WTC11 (cell line): ENCODE data around the gene PDYN. TPM values are rescaled to one million over a fixed set of nuclear protein-coding genes. Genes with fewer than 3 reads are reported as not detected.

Experiments used
- ATAC-seq: fragments of 200-7000 bp; cut with Tn5 transposase; 2 replicates; pipeline ENCODE4 v1.10.0; 2021; ENCODE audit warnings: mild to moderate bottlenecking, moderate library complexity
- CTCF ChIA-PET: fragments of 300-600 bp; sonication (Branson Sonifier 250); formaldehyde crosslinking; loops from one replicate; lab custom pipeline; 2021; ENCODE audit warnings: antibody characterized with exemption; lab: Charles Lee
- POLR2A ChIA-PET: fragments of 350-600 bp; sonication (Branson Sonifier 250); formaldehyde crosslinking; loops from one replicate; lab custom pipeline; 2021; ENCODE audit warnings: antibody characterized with exemption; lab: Charles Lee
- DNase-seq: peaks from one replicate; pipeline ENCODE4 v3.0.0; 2021; ENCODE audit warnings: low spot score
- H3K27ac Mint-ChIP-seq: 2 replicates; pipeline ENCODE4 v1.8.0; 2021; ENCODE audit warnings: mixed read lengths
- H3K27me3 Mint-ChIP-seq: 2 replicates; pipeline ENCODE4 v1.8.0; 2021; ENCODE audit warnings: low read depth, mild to moderate bottlenecking, moderate library complexity, mixed read lengths
- H3K36me3 Mint-ChIP-seq: 2 replicates; pipeline ENCODE4 v1.8.0; 2021; ENCODE audit warnings: mixed read lengths
- H3K4me1 Mint-ChIP-seq: 2 replicates; pipeline ENCODE4 v1.8.0; 2022; ENCODE audit warnings: mixed read lengths
- H3K4me3 Mint-ChIP-seq: 2 replicates; pipeline ENCODE4 v1.8.0; 2021; ENCODE audit warnings: mild to moderate bottlenecking, moderate library complexity, mixed read lengths
- H3K9me3 Mint-ChIP-seq: 2 replicates; pipeline ENCODE4 v1.8.0; 2021; ENCODE audit warnings: mixed read lengths
- ARID4B ChIP-seq: sonication (generic); formaldehyde crosslinking; IDR thresholded peaks from 2 replicates; pipeline ENCODE4 v1.8.0; 2023; ENCODE audit warnings: missing genetic modification reagents, mild to moderate bottlenecking, borderline replicate concordance
- ATF2 ChIP-seq: sonication (generic); formaldehyde crosslinking; IDR thresholded peaks from 2 replicates; pipeline ENCODE4 v1.8.1; 2022; ENCODE audit warnings: low read depth, missing genetic modification reagents, borderline replicate concordance
- CDX4 ChIP-seq: fragments of 250-450 bp; sonication (Bioruptor Pico); IDR thresholded peaks from 2 replicates; pipeline ENCODE4 v1.9.0; 2021; ENCODE audit warnings: moderate library complexity, mild to moderate bottlenecking, inconsistent platforms, borderline replicate concordance
- EMX1 ChIP-seq: fragments of 250-450 bp; sonication (Bioruptor Pico); IDR thresholded peaks from 2 replicates; pipeline ENCODE4 v1.8.0; 2021; ENCODE audit warnings: mild to moderate bottlenecking
- ESRRA ChIP-seq: sonication (generic); formaldehyde crosslinking; IDR thresholded peaks from 2 replicates; pipeline ENCODE4 v1.8.1; 2022; ENCODE audit warnings: mild to moderate bottlenecking, missing genetic modification reagents, borderline replicate concordance
- ETV6 ChIP-seq: sonication (generic); formaldehyde crosslinking; IDR thresholded peaks from 2 replicates; pipeline ENCODE4 v1.8.1; 2022; ENCODE audit warnings: mild to moderate bottlenecking, missing genetic modification reagents
- MXD4 ChIP-seq: fragments of 250-450 bp; sonication (Bioruptor Pico); IDR thresholded peaks from 2 replicates; pipeline ENCODE4 v1.8.0; 2021; ENCODE audit warnings: mild to moderate bottlenecking, moderate library complexity, borderline replicate concordance
- NFATC4 ChIP-seq: fragments of 250-450 bp; sonication (Bioruptor Pico); IDR thresholded peaks from 2 replicates; pipeline ENCODE4 v1.9.0; 2021; ENCODE audit warnings: mild to moderate bottlenecking
- NFYB ChIP-seq: sonication (generic); formaldehyde crosslinking; conservative IDR thresholded peaks from 2 replicates; pipeline ENCODE4 v1.8.0; 2022; ENCODE audit warnings: low read depth, missing genetic modification reagents
- PRRX2 ChIP-seq: fragments of 250-450 bp; sonication (Bioruptor Pico); IDR thresholded peaks from 2 replicates; pipeline ENCODE4 v1.8.0; 2021; ENCODE audit warnings: mild to moderate bottlenecking
- RELA ChIP-seq: sonication (generic); formaldehyde crosslinking; IDR thresholded peaks from 2 replicates; pipeline ENCODE4 v1.8.1; 2022; ENCODE audit warnings: missing genetic modification reagents, mild to moderate bottlenecking, borderline replicate concordance
- RORB ChIP-seq: fragments of 250-450 bp; sonication (Bioruptor Pico); IDR thresholded peaks from 2 replicates; pipeline ENCODE4 v1.9.0; 2021; ENCODE audit warnings: mild to moderate bottlenecking
- SOX15 ChIP-seq: fragments of 250-450 bp; sonication (Bioruptor Pico); IDR thresholded peaks from 2 replicates; pipeline ENCODE4 v1.9.0; 2021; ENCODE audit warnings: mild to moderate bottlenecking
- TEAD1 ChIP-seq: sonication (generic); formaldehyde crosslinking; IDR thresholded peaks from 2 replicates; pipeline ENCODE4 v1.8.0; 2022; ENCODE audit warnings: mild to moderate bottlenecking, missing genetic modification reagents
- ZNF263 ChIP-seq: sonication (generic); formaldehyde crosslinking; IDR thresholded peaks from 2 replicates; pipeline ENCODE4 v1.8.1; 2022; ENCODE audit warnings: low read depth, mild to moderate bottlenecking, moderate library complexity, missing genetic modification reagents
- ZNF396 ChIP-seq: fragments of 250-450 bp; sonication (Bioruptor Pico); IDR thresholded peaks from 2 replicates; pipeline ENCODE4 v1.8.0; 2021; ENCODE audit warnings: mild to moderate bottlenecking, moderate library complexity, borderline replicate concordance
- ZNF423 ChIP-seq: fragments of 250-450 bp; sonication (Bioruptor Pico); IDR thresholded peaks from 2 replicates; pipeline ENCODE4 v2.1.2; 2022; ENCODE audit warnings: mild to moderate bottlenecking, moderate library complexity
- ZNF532 ChIP-seq: fragments of 250-450 bp; sonication (Bioruptor Pico); IDR thresholded peaks from 2 replicates; pipeline ENCODE4 v1.9.0; 2021; ENCODE audit warnings: mild to moderate bottlenecking, borderline replicate concordance
- total RNA-seq: library from RNA; stranded (reverse); gene quantifications from 3 replicates; pipeline ENCODE4 v1.2.3, GENCODE V29; 2021
- TF ChIP-seq, protein P1 (sequence below): sonication (generic); formaldehyde crosslinking; IDR thresholded peaks from 2 replicates; pipeline ENCODE4 v1.8.0; 2023; ENCODE audit warnings: missing genetic modification reagents
- TF ChIP-seq, protein P2 (sequence below): sonication (generic); formaldehyde crosslinking; IDR thresholded peaks from 2 replicates; pipeline ENCODE4 v1.8.1; 2023; ENCODE audit warnings: mild to moderate bottlenecking, missing genetic modification reagents

The PDYN gene
- total RNA-seq, 1 experiment from 2014 or later, result 0.28 TPM

- TF ChIP-seq NFYB, result no peak
- TF ChIP-seq EMX1 (CRISPR knock-in tag), result no peak
- no peak for TF ChIP-seq PRRX2 (CRISPR knock-in tag)
- TF ChIP-seq MXD4 (CRISPR knock-in tag), result no peak
- no peak for TF ChIP-seq TEAD1 (CRISPR knock-in tag)
- TF ChIP-seq CDX4 (CRISPR knock-in tag), result no peak
- no peak for TF ChIP-seq ESRRA (CRISPR knock-in tag)
- Mint-ChIP-seq H3K4me1 (peaks cover 36% of the 10 kb centered on the region), H3K4me3 (no peak overlapping the region), H3K36me3 (no peaks in the 10 kb centered on the region), H3K9me3 (no peaks in the 10 kb centered on the region), H3K27ac (no peak overlapping the region), H3K27me3 (peaks cover 5% of the 10 kb centered on the region)
- DNase-seq (no peak), ATAC-seq (no peak)
- ChIA-PET POLR2A (no interaction called here), CTCF (interaction anchor here (3.1 kb wide), 1 partner anchor 12 kb away, joined by 13 read pairs; no protein-coding TSS in a partner anchor)
Observed at GRCh38 chr20:1994627-1995026, 769 bp upstream of the PDYN start.

GRCh38 chr20:1992359-1993110 is 1.3 kb downstream of the PDYN start:
- H3K27me3 Mint-ChIP-seq, result peaks cover 2% of the 10 kb centered on the region
- H3K4me3 Mint-ChIP-seq, result no peak overlapping the region
- H3K4me1 Mint-ChIP-seq, result peaks cover 33% of the 10 kb centered on the region
- TF ChIP-seq, protein P1, sequence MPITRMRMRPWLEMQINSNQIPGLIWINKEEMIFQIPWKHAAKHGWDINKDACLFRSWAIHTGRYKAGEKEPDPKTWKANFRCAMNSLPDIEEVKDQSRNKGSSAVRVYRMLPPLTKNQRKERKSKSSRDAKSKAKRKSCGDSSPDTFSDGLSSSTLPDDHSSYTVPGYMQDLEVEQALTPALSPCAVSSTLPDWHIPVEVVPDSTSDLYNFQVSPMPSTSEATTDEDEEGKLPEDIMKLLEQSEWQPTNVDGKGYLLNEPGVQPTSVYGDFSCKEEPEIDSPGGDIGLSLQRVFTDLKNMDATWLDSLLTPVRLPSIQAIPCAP, result no peak
- TF ChIP-seq ETV6 (no peak), ATF2 (CRISPR knock-in tag) (no peak), RORB (CRISPR knock-in tag) (no peak), ZNF263 (CRISPR knock-in tag) (no peak), SOX15 (no peak), NFATC4 (CRISPR knock-in tag) (no peak), ZNF396 (CRISPR knock-in tag) (no peak), ZNF532 (no peak), ZNF423 (CRISPR knock-in tag) (no peak), ARID4B (CRISPR knock-in tag) (no peak), RELA (CRISPR knock-in tag) (no peak)
- TF ChIP-seq, protein P2, sequence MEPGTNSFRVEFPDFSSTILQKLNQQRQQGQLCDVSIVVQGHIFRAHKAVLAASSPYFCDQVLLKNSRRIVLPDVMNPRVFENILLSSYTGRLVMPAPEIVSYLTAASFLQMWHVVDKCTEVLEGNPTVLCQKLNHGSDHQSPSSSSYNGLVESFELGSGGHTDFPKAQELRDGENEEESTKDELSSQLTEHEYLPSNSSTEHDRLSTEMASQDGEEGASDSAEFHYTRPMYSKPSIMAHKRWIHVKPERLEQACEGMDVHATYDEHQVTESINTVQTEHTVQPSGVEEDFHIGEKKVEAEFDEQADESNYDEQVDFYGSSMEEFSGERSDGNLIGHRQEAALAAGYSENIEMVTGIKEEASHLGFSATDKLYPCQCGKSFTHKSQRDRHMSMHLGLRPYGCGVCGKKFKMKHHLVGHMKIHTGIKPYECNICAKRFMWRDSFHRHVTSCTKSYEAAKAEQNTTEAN (CRISPR knock-in tag), result no peak
- TF ChIP-seq, all 79 proteins: peak for 0
- H3K27ac Mint-ChIP-seq, result no peak overlapping the region
- no peaks in the 10 kb centered on the region for H3K9me3 Mint-ChIP-seq
- POLR2A ChIA-PET, result interaction anchor here (0.7 kb wide), 1 partner anchor 121 kb away, joined by 3 read pairs; no protein-coding TSS in a partner anchor
- ATAC-seq, result no peak
- no peak for DNase-seq
- CTCF ChIA-PET, result interaction anchor here (1.0 to 3.1 kb wide), 6 partner anchors 7 to 54 kb away, joined by 3 to 13 read pairs (median 4); no protein-coding TSS in a partner anchor
- no peaks in the 10 kb centered on the region for H3K36me3 Mint-ChIP-seq
